MM.1S (cell line): Measurements from ENCODE around the gene CLDN7.

Experiments used
- DNase-seq: peaks from one replicate; pipeline ENCODE4 v3.0.0-alpha.2; 2015
- H2AFZ ChIP-seq: fragments of 300-600 bp; sonication (generic); 2 replicates; pipeline ENCODE4 v1.6.0; 2016; ENCODE audit warnings: antibody characterized with exemption, low read length
- H3F3A ChIP-seq: fragments of 300-600 bp; sonication (generic); 2 replicates; pipeline ENCODE4 v1.6.1; 2016; ENCODE audit warnings: mild to moderate bottlenecking, antibody characterized with exemption, low read length, moderate library complexity, mixed read lengths; ENCODE audit not compliant: insufficient read depth
- H3K27ac ChIP-seq: fragments of 300-600 bp; sonication (generic); 2 replicates; pipeline ENCODE4 v1.5.1; 2016; ENCODE audit warnings: mild to moderate bottlenecking, low read length
- H3K27me3 ChIP-seq: fragments of 300-600 bp; sonication (generic); replicated peaks from 2 replicates; pipeline ENCODE4 v1.6.0; 2016; ENCODE audit warnings: low read length; ENCODE audit not compliant: insufficient read depth
- H3K36me3 ChIP-seq: fragments of 300-600 bp; sonication (generic); replicated peaks from 2 replicates; pipeline ENCODE4 v1.6.1; 2016; ENCODE audit warnings: mild to moderate bottlenecking, low read length, mixed read lengths; ENCODE audit not compliant: insufficient read depth
- H3K4me1 ChIP-seq: fragments of 300-600 bp; sonication (generic); 2 replicates; pipeline ENCODE4 v1.6.1; 2016; ENCODE audit warnings: low read length, mixed read lengths
- H3K4me2 ChIP-seq: fragments of 300-600 bp; sonication (generic); 2 replicates; pipeline ENCODE4 v1.6.0; 2016; ENCODE audit warnings: low read depth, low read length
- H3K4me3 ChIP-seq: fragments of 300-600 bp; sonication (generic); 2 replicates; pipeline ENCODE4 v1.5.1; 2016; ENCODE audit warnings: low read length, mixed read lengths
- H3K79me2 ChIP-seq: fragments of 300-600 bp; sonication (generic); 2 replicates; pipeline ENCODE4 v1.6.1; 2016; ENCODE audit warnings: mixed run types, low read length, mixed read lengths
- H3K9ac ChIP-seq: fragments of 300-600 bp; sonication (generic); 2 replicates; pipeline ENCODE4 v1.6.1; 2016; ENCODE audit warnings: low read length, mixed read lengths
- H3K9me2 ChIP-seq: fragments of 300-600 bp; sonication (generic); replicated peaks from 2 replicates; pipeline ENCODE4 v1.6.1; 2016; ENCODE audit warnings: mild to moderate bottlenecking, low read length, mixed read lengths; ENCODE audit not compliant: insufficient read depth
- H3K9me3 ChIP-seq: fragments of 300-600 bp; sonication (generic); replicated peaks from 2 replicates; pipeline ENCODE4 v1.6.1; 2016; ENCODE audit warnings: mild to moderate bottlenecking, low read length, mixed read lengths; ENCODE audit not compliant: insufficient read depth
- H4K20me1 ChIP-seq: fragments of 300-600 bp; sonication (generic); 2 replicates; pipeline ENCODE4 v1.6.1; 2016; ENCODE audit warnings: mild to moderate bottlenecking, low read length, moderate library complexity, mixed read lengths; ENCODE audit not compliant: insufficient read depth
- EZH2 ChIP-seq: fragments of 300-600 bp; sonication (generic); optimal IDR thresholded peaks from 2 replicates; pipeline ENCODE3; 2017; ENCODE audit warnings: low read depth, mild to moderate bottlenecking, antibody characterized with exemption, low read length, mixed read lengths
- EZH2phosphoT487 ChIP-seq: fragments of 300-600 bp; sonication (generic); IDR thresholded peaks from 2 replicates; pipeline ENCODE4 v1.6.1; 2018; ENCODE audit warnings: antibody characterized with exemption, low read length
- TF ChIP-seq, protein P1 (sequence below): fragments of 300-600 bp; sonication (generic); IDR thresholded peaks from 2 replicates; pipeline ENCODE4 v1.5.1; 2016; ENCODE audit warnings: antibody characterized with exemption, low read length, mixed read lengths

Gene CLDN7

DNA sequence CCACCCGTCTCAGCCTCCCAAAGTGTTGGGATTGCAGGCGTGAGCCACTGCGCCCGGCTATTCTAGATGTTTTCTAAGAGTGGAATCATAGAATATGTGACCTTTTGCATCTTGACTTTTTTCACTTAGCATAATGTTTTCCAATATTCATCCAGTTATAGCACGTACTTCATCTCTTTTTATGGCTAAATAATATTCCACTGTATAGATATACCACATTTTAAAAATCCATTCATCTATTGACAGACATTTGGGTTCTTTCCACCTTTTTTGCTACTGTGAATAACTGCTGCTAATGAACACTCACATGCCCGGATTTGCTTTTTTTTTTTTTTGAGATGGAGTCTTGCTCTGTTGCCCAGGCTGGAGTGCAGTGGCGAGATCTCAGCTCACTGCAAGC, 41.9 kb upstream of the CLDN7 start:
- no peak for TF ChIP-seq EZH2
- TF ChIP-seq, protein P1, sequence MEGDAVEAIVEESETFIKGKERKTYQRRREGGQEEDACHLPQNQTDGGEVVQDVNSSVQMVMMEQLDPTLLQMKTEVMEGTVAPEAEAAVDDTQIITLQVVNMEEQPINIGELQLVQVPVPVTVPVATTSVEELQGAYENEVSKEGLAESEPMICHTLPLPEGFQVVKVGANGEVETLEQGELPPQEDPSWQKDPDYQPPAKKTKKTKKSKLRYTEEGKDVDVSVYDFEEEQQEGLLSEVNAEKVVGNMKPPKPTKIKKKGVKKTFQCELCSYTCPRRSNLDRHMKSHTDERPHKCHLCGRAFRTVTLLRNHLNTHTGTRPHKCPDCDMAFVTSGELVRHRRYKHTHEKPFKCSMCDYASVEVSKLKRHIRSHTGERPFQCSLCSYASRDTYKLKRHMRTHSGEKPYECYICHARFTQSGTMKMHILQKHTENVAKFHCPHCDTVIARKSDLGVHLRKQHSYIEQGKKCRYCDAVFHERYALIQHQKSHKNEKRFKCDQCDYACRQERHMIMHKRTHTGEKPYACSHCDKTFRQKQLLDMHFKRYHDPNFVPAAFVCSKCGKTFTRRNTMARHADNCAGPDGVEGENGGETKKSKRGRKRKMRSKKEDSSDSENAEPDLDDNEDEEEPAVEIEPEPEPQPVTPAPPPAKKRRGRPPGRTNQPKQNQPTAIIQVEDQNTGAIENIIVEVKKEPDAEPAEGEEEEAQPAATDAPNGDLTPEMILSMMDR, result no peak
- no peak for TF ChIP-seq EZH2phosphoT487
- H3K9me2 ChIP-seq, result no peaks in the 10 kb centered on the region
- peaks cover 19% of the 10 kb centered on the region for H3K27me3 ChIP-seq
- peaks cover under 1% of the 10 kb centered on the region; the same call in 1 of the 2 replicates for H3K4me1 ChIP-seq
- no peak overlapping the region for H3K9ac ChIP-seq
- no peak overlapping the region for H3K4me3 ChIP-seq
- H3F3A ChIP-seq, result peaks cover 22% of the 10 kb centered on the region
- peaks cover 3% of the 10 kb centered on the region for H4K20me1 ChIP-seq
- no peak overlapping the region for H3K4me2 ChIP-seq
- no peak for DNase-seq
- H2AFZ ChIP-seq, result no peak overlapping the region
- peaks cover 18% of the 10 kb centered on the region for H3K79me2 ChIP-seq
- H3K27ac ChIP-seq, result no peak overlapping the region
- H3K9me3 ChIP-seq, result no peaks in the 10 kb centered on the region
- no peaks in the 10 kb centered on the region for H3K36me3 ChIP-seq

DNA sequence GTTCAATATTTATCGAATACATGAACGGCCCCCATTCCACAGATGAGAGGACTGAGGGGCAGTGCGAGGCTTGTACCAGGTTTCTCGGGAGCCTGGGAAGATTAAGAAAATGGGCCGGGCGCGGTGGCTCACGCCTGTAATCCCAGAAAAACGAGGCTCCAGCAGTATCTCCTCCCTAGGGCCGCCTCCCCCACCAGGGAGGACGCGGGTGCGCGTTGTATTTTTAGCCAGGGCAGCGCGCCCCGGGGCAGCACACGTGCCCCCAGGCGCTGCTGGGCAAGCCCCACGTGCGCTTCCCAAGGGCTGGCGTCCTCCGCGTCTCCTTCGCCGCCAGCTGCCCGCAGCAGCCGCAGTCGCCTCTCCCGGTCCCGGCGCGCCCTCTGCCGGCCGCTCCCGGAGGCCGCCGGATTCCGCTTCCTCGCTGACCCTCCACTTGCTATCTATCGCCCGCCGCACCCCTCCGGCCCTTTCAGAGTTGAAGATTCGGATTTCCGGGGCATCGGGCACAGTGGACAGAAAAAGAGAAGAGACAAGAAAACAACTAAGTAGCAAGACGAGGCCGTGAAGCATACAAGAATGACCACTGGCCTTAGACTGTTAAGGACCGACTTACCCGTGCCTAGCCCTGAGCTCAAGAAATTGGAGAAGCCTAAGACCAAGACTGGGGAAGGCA, 34.0 kb upstream of the CLDN7 start:
- H3K27ac ChIP-seq, result no peak overlapping the region
- peak overlapping the region; percentile 67 for H3K4me2 ChIP-seq
- DNase-seq, result peak; percentile 71
- no peaks in the 10 kb centered on the region for H3K36me3 ChIP-seq
- no peaks in the 10 kb centered on the region for H3F3A ChIP-seq
- no peaks in the 10 kb centered on the region for H3K79me2 ChIP-seq
- no peaks in the 10 kb centered on the region for H3K9me2 ChIP-seq
- peak overlapping the region; percentile 28 for H2AFZ ChIP-seq
- H3K9ac ChIP-seq, result no peak overlapping the region
- no peaks in the 10 kb centered on the region for H4K20me1 ChIP-seq
- TF ChIP-seq, protein P1, result peak; percentile 88
- TF ChIP-seq EZH2, result no peak
- no peak overlapping the region; the same call in 1 of the 2 replicates for H3K4me3 ChIP-seq
- peaks cover 46% of the 10 kb centered on the region for H3K27me3 ChIP-seq
- H3K4me1 ChIP-seq, result peaks cover 15% of the 10 kb centered on the region; the same call in 1 of the 2 replicates
- H3K9me3 ChIP-seq, result no peaks in the 10 kb centered on the region

DNA sequence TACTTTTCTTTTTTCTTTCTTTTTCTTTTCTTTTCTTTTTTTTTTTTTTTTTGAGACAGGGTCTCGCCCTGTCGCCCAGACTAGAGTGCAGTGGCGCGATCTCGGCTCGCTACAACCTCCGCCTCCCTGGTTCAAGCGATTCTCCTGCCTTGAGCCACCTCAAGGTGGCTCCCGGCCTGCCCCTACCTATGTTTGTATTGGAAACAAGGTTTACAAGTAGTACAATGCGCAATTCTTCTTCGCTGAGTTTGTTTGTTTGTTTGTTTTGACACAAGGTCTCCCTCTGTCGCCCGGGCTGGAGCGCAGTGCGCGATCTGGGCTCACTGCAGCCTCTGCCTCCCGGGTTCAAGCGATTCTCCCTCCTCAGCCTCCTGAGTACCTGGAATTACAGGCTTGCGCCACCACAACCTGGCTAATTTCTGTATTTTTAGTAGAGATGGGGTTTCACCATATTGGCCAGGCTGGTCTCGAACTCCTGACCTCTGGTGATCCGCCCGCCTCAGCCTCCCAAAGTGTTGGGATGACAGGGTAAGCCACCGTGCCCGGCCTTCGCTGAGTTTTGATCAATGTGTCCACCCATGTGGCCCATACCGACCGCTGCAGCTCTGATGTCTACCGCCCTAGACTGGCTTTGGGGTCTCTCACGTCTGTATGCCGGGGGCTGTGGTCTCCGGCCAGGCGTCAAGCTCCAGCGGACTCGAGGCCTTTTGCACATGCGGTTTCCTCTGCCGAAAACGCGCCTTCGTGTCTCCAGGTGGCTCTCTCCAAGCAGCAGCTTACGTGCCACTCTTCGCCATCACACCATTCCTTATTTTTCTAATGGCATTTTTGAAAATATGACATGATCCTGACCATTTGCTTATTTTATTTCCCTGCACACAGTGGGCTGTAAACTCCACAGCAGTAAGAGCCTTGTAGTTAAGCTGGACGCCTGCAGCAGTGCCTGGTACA, 33.2 kb upstream of the CLDN7 start:
- DNase-seq, result no peak
- H3K27me3 ChIP-seq, result peaks cover 53% of the 10 kb centered on the region
- H3K79me2 ChIP-seq, result no peaks in the 10 kb centered on the region
- H3K27ac ChIP-seq, result no peak overlapping the region
- H3K9ac ChIP-seq, result no peak overlapping the region
- H3K4me1 ChIP-seq, result peaks cover 15% of the 10 kb centered on the region; the same call in 1 of the 2 replicates
- H3K9me3 ChIP-seq, result no peaks in the 10 kb centered on the region
- H3K36me3 ChIP-seq, result no peaks in the 10 kb centered on the region
- H2AFZ ChIP-seq, result peak overlapping the region; percentile 72
- peak overlapping the region; percentile 51 for H3K4me3 ChIP-seq
- H3K9me2 ChIP-seq, result no peaks in the 10 kb centered on the region
- no peaks in the 10 kb centered on the region for H3F3A ChIP-seq
- TF ChIP-seq, protein P1, result no peak
- TF ChIP-seq EZH2 (no peak), EZH2phosphoT487 (no peak)
- no peaks in the 10 kb centered on the region for H4K20me1 ChIP-seq
- H3K4me2 ChIP-seq, result peak overlapping the region; percentile 72; the same call in 1 of the 2 replicates
